Right forelimb (tissue), 1 donor: ENCODE measurements around the gene ARHGAP26.

Experiments
- DNase-seq: peaks from one replicate; pipeline ENCODE4 v3.0.0-alpha.2; 2018

ARHGAP26 gene

DNA sequence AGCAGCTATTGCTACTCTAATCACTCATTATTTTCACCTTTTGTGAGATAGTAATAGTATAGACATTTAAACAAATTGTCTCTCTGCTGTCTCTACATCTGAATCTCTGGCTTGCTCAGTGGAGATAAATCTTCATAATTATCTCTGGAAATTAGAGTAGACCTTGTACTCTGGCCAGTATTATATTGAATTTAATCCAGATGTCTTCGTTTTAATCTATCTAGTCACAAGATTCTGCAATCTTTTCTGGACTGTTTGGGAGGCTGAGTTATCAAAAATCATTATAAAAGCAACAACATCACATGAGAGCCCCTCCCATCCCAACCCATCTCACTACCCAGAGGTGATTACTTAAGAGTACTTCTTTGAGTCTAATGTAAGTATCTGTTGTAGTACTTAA is 19.0 kb downstream of the ARHGAP26 start:
- no peak for DNase-seq

DNA sequence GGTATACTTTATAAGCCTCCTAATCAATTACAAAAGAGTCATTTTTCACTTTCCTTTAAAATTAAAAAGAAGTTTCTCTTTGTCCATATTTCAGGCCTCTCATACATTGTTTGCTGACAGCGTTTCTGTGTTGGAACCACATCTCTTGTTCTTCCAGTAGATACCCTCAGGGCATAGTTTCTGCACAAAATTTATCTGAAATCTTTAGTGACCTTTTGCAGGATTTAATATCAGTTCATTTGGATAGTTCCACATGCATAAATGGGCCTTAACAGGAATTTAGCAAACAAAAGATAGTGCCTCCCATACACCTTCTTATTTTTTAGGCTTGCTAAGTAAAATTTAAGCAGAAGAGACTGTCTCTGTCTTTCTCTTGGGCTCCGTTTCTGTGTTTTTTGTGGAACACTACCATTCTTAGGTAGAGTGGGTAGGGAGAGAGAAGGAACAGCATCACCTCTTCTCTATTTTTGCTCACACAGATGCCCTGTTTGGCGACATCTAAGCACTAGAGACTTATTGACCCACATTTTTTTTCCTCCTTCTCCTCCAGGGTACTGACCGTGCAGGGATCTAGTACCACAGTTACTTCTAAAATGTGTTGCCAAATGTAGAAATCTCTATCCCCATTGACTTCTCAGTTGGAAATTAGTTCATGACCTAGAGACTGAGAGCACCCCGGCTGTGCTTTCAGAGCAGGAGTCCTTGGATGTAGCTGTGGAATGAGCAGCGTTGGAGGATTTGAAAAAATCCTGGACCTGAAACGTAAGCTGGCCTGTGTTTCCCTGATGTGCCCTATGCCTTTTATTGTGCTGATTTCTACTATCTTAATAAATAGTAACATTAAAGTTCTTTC is 22.1 kb downstream of the ARHGAP26 start:
- no peak for DNase-seq

DNA sequence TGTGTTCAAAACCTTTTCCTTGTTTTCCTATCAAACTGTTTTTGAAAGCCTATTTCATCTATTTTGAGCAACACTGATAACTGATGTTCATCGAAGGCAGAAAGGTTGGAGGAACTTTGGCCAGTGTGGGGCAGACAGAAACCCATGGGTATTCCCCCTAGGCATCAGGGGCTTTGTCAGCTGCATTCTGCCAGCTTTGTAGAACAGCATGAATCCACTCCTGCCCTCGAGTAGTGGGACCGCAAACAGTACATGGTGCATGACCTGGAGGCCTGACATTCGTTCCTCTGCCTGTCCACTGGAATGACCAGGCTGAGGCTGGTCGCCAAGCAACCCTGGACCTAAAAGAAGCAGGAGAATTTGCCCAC is 22.7 kb downstream of the ARHGAP26 start:
- DNase-seq: no peak

DNA sequence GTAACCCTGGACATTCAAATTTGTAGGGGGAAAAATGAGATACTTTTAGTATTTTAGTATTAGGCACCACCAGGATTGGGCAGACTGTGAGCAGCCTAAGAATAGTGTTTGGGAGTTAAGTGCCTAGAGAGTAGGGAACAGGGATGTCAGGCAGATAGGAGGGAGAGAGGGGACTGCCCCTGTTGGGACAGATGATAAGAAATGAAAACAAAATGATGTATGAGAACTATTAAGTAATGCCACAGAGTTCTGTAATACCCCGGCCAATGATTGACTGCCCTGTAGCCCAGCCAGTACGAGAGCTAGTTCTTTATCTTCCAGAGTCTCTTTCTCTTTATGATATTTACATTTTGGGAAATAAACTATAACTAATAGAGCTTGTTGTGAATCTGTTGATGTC is 24.4 kb downstream of the ARHGAP26 start:
- DNase-seq: no peak

DNA sequence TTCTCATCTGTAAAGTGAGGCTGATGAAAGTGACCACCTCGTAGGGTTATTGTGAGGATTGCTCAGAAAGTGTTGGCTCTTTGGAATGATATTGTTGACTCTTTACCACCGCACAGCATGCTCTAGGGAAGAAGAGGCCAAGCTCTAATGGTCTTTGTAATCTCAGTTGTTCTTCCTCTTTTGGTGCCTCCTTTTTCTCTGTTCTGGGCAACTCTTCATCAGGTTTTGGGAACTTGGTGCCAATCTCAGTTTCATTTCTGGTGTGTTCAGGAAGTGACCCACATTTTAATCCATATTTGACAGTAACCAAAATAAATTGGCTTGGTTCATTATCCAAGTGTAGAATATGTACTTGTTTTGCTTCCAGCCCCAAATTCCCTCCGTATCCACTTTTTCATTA is 25.1 kb downstream of the ARHGAP26 start:
- no peak for DNase-seq

DNA sequence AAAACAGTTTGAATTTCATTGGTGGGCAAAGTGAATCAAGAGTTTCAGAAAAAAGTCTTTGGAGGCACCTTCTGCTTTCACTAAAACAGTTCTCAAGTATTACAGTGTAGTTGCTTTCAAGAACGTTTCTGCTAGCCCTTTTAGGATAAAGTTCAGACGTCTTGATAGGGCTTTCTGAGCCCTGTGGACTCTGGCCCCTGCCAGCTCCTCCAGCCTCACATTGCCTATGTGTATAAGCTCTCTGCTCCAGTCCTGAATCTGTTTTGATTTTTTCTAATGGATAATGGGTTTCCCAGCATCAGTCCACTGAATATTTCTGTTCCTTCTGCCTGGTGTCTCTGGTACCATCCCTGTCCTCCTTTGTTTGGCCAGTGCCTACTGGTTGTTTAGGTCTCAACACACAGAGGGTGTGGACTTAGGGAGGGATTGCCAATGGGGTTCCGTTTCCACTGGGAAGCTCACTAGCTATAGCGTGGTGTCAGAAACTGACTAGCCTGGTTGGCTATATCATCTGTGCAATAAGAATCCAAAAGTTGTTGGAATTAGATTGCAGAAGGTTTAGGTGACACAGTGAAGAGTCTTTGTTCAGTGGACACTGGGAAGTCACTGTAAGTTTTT is 26.4 kb downstream of the ARHGAP26 start:
- no peak for DNase-seq

DNA sequence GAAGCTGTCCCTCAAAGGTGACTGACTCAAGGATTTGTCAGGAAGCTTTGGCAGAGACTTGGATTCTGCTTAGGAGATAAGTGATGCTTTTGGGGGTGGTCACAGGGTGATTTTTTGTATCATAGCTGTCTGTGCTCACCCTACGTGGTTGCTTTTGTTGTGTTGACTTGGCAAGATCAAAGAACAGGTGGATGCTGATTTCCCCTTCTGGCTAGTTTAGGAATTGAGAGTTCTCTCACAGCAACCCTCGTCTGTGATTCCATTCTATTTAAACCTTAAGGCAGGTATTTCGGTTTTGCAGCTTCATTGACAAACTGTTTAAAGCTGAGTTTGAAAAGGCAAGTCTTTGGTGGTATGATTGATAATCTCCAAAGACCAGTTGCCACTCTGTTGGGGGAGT is 27.2 kb downstream of the ARHGAP26 start:
- no peak for DNase-seq

DNA sequence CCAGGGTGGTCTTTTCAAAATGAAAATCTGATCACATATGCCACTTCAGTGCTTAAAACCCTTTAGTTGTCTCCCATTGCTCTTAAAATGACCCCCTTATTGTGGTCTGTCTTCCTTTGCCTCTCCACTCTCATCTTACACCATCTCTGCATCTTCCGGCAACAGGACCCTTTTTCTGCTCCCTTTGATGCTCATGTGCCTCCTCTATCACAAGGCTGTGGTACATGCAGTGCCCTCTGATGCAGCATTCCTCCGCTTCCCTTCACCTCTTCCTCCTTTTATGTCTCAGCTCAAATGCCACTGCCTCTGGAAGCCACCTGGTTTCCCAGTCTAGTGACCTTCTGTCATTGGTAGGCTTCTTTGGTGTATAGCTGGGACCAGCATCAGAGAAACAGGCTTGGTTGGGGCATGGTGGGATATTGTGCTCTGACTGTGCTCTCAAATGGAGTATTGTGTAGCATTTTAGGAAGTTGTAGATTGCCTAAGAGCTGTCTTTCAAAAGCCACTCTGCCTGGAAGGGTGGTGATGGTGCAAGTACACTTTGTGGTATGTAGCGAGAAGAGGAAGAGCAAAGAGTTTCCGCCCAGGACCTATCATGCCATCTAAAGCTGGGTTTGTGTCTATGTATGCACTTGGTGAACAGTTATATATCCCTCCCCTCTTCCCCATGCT is 28.1 kb downstream of the ARHGAP26 start:
- no peak for DNase-seq

DNA sequence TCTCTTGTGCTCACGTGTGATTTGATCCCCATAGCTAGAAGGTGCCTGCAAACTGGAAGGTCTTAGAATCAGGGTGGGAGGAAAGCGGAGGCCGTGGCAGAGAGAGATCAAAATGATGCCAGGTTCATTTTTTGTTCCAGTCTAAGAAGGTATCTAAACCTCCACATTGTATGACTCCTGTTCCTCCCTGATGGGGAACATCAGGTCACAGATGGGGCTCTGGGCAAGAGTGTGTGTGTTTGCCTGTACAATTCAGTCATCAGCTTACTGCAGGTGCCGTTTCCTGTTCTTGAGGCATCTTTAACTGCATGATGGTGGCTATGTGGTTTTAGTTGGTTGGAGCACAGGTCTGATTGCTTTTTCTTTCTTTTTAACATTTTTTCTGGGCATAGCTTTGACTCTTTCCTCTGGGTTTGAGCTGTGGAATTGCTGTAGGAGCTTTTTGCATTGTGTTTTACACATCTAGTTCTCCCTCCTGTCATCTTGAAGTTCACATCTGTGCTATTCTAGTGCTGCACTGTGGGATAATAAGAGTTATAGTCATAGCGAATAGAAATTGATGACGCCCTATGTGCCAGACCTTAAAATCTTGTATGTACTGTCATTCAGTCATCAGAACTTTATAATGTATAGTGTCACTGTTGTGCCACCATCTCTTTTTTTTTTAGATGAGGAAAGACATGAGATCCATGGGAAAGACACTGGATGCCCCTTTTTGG is 30.8 kb downstream of the ARHGAP26 start:
- no peak for DNase-seq

DNA sequence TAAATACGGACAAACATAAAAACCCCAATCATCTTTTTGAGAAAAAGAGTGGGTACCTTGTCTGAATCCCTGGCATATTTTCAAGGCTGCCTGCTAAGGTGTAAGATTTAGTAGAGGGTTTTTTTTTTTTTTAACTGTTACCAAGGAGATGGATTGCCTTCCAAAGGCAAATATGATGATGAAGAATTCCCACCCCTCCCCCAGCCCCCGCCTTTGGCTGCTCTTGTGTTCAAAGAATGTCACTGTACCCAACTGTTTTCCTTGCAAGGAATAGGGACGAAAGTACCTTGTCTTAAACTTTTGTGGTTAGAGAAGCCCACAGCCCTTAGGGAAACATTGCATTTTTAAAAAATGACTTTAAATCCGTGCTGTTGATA is 31.3 kb downstream of the ARHGAP26 start:
- DNase-seq: no peak

DNA sequence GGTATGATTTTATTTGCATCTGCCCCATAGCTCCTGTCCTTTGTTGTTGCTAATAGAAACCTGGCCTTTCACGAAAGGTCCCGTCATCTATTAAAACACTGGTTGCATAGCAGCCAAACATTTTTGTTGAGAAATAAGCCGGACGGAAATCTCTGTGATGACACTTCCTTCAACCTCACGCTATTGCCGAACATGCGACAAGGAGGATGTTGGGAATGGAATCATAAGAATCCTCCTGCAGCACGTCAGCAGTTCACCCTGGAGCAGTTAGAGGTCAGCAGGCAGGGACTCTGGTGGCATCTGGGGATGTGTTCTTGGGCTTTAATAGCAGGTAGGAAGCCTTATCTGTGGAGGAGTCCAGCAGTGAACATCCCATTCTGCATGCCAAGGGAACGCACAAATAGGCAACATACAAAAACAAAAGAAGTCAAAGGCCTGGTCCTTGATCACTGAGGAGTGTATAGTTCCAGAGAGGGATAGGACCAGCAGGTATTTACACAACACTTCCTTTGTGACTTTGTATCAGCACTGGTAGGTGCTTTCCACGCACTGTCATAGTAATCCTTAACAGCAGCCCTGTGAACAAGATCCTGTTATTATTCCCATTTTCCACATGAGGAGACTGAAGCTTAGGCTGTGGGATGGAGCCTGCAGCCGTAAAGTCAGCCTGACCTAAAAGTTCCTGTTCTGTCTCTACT is 33.4 kb downstream of the ARHGAP26 start:
- DNase-seq: no peak

DNA sequence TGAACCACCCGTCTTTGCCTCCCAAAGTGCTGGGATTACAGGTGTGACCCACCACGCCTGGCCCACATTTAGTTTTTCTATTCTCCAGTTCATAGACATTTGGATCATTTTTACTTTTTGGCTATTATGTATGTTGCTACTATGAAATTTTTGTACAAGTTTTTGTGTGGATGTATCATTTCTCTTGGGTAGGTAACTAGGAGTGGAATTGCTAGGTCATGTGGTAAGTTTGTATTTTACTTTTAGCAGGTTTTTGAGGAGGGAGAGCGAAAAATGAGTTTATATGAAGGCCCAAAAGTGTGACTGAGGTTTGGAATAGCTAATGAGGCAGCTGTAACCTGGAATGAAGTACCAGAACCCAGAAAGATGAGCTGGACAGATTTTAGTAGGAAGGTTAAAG is 35.2 kb downstream of the ARHGAP26 start:
- DNase-seq: no peak

DNA sequence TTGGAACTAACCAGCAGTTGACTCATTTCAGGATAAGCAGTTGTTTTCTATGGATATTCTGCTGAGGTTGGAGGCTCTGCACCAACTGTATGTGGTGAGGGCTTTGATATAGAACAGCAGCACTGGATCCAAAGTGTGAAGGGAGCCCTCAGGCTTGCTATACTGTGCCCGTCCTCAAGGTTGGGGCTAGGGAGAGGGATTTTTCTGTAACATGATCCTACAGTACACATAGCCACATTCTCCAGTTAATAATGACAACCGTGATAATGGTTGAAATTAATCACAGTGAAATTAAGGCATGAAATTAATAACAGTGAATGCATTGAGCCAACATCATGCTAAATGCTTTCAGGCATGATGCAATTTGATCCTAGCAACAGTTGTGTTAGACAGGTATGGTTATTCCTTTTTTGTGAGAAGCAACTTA is 36.7 kb downstream of the ARHGAP26 start:
- DNase-seq: no peak

DNA sequence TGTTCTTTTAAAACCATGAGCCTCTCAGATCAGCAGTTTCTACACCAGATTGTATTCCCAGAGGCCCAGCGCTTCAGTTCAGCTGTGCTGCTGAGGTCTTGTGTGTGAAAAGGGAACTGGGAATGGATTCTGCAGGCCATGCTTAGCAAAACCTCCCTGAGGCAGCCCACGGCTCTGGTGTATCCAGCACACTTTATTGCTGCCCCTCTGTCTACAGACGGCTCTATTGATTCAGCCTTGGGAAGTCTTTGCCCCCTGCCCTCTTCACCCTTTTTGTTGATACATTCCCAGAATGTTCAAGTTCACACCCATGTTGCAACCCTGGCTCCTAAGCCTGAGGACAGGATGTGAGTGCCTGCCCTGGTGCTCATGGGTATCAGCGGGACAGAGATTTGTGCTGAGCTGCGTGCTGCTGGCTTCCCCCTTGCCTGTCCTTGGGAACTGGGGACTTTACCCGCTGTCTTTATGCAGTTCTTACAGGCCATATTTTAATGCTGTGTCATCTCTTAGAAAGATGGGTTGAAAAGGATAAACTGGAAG is 37.3 kb downstream of the ARHGAP26 start:
- no peak for DNase-seq

DNA sequence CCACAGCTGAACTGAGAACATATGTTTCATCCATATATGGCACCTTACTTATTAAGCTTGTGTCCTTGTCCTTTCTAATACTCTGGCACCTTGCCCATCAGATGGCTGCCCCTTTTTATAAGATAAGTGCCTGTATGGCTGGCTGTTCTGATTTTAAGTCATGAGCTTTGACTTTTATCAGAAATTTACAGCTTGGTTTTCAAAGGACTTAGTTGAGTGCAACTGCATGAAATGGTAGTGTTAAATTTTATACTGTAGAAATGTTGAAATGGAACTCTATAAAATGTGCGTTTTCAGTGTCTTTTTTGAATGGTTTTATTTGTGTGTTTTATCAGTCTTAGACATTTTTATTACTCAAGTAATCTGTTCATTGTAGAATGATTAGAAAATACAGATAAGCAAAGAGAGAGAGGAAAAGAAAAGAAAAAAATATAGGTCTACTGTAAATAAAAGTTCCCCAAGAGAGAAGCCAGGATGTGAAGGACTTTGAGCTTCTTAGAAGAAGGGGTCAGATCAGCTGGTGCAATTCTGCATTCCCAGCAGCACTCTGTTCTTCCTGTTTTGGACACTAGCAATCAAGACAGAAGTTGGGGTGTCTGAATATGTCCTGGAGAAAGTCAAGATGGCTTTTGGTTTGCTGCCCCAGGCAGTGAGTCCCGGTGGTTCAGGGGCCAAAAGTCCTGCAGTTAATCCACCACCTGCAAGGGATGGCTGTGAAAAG is 38.9 kb downstream of the ARHGAP26 start:
- no peak for DNase-seq

DNA sequence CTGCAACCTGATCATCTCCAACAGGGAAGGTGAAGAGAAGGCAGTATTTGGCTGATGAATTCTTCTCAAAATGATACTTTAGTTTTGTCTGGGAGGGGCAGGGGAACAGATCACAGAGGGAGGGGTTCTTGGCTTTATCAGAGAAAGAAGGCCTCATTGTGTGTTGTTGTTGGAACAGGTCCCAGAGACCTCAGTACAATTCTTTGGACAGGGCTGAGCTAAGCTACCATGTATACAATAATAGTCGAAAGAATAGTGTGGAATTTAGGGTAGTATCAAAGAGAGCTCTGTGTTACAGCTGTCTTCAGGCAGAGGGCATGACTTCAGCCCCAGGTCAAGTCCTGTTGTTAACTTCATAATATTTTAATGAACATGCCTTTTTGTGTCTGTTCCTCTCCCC is 39.9 kb downstream of the ARHGAP26 start:
- DNase-seq: no peak

DNA sequence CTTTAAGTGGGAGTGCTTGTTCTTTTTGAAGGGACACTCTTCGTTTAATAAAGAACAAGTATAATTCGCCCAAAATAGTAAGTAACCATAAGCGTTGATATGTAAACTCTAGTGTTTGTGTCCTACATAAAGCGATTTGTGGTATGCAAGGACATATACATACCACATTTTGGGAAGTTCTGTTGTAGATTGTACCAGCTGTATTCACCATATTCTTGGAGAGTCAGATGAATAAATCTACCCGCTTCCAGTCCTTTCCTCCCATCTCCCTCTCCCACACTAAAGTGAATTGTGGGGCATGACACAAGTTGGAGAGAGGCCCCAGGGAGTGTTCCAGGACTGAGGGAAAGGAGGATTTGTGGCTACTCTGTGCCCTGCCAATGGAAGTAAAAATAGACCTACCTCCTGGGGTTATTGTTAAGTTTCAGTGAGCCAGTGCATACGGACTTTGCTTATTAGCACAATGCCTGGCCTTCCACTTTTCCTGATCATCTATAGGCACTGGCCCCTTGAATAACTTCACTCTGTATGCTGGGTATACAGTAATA is 40.6 kb downstream of the ARHGAP26 start:
- DNase-seq: no peak

DNA sequence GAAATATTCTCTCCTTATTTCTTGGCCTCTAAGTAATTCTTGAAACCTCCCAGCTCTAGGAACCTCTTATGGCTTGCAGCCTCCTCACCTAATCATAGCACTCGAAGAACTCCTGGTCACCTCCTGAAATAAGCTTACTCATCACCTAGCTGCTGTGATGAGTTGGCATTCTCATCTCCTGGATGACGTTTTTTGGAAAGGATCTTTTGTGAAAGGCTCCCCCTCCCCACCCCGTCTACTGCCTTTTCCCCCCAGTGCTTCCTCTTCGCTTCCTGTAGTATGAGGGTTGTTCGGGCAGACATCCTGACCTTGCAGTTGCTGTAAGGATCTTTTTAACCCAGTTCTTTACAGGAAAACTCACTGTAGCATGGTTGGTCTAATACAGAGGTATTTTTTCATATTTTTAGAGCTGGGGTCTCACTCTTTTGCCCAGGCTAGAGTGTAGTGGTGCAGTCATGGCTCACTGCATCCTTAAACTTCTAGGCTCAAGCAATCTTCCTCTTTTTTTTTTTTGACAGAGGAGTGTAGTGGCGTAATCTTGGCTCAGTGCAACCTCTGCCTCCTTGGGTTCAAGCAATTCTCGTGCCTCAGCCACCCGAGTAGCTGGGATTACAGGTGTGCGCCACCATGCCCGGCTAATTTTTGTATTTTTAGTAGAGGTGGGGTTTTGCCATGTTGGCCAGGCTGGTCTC is 41.8 kb downstream of the ARHGAP26 start:
- no peak for DNase-seq

DNA sequence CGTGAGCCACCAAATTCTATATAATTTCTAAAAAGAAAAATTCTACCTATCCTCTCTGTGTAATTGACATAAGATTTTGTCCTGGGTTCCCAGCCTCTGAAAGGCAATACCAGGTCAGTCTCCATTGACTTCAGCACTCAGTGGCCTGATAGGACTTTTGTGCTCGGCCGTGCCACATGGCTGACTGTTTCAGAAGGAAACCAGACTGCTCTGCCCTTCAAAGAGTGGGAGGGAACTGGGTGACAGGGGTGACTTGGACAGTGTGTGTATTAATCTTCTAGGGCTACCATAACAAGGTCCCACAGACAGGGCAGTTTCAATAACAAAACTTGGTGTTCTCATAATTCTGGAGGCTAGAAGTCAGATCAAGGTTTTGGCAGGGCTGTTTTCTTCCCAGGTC is 43.0 kb downstream of the ARHGAP26 start:
- DNase-seq: no peak

DNA sequence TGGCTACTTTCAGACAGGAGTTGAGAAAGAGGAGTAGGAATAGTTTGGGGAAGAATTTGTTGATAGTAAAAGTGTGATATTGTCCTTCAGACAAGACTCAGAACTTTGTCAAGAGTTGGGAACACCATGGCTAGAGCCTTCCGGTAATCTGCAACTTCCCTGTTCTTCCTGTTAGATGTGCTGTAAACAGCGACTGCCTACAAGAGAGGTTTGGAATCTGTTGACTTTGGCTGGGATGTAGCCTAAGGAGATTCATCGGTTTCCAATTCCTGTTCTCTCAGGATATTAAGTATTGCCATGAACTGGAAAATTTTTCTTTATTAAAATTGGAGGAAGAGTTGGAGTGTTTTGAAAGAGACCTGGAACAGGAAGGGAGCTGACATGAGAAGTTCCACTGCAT is 43.9 kb downstream of the ARHGAP26 start:
- DNase-seq: no peak

DNA sequence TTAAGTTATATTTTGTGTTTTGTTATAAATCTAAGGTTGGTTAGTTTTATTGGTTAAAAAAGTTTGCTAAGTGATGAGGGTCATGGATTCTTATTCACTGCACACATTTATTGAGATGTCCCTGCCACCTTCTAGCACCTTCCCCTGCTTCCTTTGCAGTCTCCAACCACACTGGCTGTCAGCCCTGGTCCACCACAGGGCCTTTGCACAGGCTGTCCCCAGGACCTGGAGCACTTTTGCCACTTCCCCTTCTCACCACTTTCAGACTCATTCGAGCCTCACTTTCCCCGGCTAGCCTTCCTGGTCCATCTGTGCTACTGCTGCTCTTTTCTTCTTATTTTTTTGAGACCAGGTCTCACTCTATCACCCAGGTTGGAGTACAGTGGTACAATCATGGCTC is 45.3 kb downstream of the ARHGAP26 start:
- no peak for DNase-seq
